ENCODE measurements around the gene CDH13. TPM values are rescaled to one million over a fixed set of nuclear protein-coding genes. Genes with fewer than 3 reads are reported as not detected.
A peak's percentile ranks its signal among the peaks of the same experiment; 100 is the strongest.

The CDH13 gene
- total RNA-seq, 4 donors from 2014 or later = 2.0 to 6.6 (median 4.1) TPM; not detected in 1

DNA sequence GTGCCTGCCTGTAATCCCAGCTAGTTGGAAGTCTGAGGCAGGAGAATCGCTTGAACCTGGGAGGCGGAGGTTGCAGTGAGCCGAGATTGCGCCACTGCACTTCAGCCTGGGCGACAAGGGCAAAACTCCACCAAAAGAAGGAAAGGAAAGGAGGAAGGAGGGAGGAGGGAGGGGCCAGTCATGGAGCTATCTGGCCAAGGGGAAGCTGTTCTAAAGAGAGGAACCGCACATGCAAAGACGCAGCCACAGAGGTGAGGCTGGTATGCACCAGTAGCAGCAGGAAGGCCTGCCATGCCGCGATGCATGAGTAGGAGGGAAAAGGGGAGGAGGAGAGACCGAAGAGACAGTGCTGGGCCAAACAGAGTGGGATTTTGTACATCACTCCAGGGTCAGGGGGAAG is 1216.9 kb downstream of the CDH13 start:
- no peak for TF ChIP-seq POLR2A (IDR thresholded peaks at IDR 0.05)
- TF ChIP-seq, protein P1, sequence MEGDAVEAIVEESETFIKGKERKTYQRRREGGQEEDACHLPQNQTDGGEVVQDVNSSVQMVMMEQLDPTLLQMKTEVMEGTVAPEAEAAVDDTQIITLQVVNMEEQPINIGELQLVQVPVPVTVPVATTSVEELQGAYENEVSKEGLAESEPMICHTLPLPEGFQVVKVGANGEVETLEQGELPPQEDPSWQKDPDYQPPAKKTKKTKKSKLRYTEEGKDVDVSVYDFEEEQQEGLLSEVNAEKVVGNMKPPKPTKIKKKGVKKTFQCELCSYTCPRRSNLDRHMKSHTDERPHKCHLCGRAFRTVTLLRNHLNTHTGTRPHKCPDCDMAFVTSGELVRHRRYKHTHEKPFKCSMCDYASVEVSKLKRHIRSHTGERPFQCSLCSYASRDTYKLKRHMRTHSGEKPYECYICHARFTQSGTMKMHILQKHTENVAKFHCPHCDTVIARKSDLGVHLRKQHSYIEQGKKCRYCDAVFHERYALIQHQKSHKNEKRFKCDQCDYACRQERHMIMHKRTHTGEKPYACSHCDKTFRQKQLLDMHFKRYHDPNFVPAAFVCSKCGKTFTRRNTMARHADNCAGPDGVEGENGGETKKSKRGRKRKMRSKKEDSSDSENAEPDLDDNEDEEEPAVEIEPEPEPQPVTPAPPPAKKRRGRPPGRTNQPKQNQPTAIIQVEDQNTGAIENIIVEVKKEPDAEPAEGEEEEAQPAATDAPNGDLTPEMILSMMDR (IDR thresholded peaks at IDR 0.05) = no peak
- no peaks in the 10 kb centered on the region for H3K36me3 ChIP-seq
- no peaks in the 10 kb centered on the region for H3K27me3 ChIP-seq
- DNase-seq = peak in 2 of 3 donors; percentile 66 to 71
- no peaks in the 10 kb centered on the region for H3K9me3 ChIP-seq
- H3K4me3 ChIP-seq = no peak overlapping the region
- H3K4me1 ChIP-seq = no peaks in the 10 kb centered on the region
- H3K27ac ChIP-seq = peak overlapping the region in 1 of 4 donors; percentile 38

DNA sequence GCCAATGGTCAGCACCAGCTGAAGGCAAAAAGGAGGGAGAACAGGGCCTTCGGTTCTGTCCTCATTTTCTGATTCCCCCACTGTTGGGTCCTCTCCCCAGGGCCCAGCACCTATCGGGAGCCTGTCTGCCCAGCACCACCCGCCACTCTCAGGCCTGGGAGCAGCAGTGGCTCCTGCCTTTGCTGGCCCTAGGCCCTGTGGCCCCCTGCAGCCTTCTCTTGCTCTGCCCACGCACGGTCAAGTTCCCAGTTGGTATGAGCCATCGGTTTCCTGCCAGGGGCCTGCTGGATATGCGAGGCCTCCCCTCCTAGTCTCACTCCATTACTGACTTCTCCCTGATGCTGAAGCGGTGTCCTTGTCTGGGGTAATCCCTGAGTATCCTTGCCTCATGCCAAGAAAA is 1218.5 kb downstream of the CDH13 start:
- no peaks in the 10 kb centered on the region for H3K9me3 ChIP-seq
- no peaks in the 10 kb centered on the region for H3K4me1 ChIP-seq
- DNase-seq = no peak
- H3K4me3 ChIP-seq = no peak overlapping the region
- TF ChIP-seq POLR2A (IDR thresholded peaks at IDR 0.05) = no peak
- TF ChIP-seq, protein P1 (IDR thresholded peaks at IDR 0.05) = no peak
- no peaks in the 10 kb centered on the region for H3K27me3 ChIP-seq
- no peaks in the 10 kb centered on the region for H3K36me3 ChIP-seq
- no peak overlapping the region for H3K27ac ChIP-seq

DNA sequence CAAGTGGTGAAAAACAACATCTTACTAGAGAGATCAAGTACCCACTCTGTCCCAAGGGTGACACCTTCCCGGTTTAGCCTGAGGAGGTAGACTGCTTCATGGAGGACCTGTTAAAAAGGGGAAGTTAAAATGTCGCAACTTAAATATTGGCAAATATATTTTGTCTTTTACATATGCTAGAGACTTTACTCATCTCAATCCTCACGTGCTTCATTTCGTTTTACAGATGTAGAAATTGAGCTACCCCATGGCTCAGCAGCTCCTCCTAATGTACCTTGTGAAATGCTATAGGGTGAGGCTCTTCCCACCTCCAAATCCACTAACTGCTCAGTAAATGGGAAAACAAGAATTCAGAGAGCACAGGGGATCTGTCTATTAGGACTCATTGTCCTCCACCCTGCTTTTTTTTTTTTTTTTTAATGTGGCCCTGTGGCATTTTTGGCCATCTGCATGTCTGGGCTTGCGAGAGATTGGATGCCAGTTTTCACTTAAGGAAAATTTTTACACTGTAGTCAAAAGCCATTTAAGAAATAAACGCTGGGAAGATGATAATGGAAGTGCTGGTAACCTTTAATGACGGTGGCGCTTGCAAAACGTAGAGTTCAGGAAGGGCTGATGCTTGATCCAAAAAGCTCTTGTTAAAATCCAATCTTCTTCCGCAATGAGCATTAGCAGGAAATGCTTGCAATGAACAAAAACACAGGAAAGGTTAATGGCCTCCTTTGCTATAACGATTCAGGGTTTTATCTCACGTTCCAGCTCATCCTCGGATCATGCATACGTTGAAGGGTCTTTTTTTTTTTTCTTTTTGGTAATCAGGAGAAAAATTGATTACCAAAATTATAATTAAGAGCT is 1220.8 kb downstream of the CDH13 start:
- H3K9me3 ChIP-seq = no peaks in the 10 kb centered on the region
- no peak overlapping the region for H3K27ac ChIP-seq
- DNase-seq = no peak
- TF ChIP-seq POLR2A (IDR thresholded peaks at IDR 0.05) = no peak
- TF ChIP-seq, protein P1 (IDR thresholded peaks at IDR 0.05) = no peak
- no peak overlapping the region for H3K4me3 ChIP-seq
- H3K27me3 ChIP-seq = no peaks in the 10 kb centered on the region
- no peaks in the 10 kb centered on the region for H3K4me1 ChIP-seq
- no peaks in the 10 kb centered on the region for H3K36me3 ChIP-seq

DNA sequence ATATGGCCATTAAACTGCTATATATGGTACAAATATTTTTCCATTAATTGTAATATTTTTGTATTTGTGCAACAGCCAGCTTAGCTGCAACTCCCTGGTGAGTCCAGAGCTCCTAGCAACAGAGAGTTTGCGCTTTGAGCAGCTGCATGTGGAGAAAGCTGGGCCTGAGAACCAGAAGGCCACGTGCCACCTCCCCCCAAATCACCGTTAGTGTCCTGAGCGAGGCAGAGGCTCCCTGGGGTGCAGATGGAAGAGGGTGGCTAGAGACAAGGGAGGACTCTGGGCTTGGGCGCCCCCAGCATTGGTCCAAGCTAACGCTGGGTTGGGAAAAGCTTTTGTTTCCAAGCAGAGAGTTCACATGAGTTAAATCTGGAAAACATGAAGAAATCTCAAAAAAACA is 1222.7 kb downstream of the CDH13 start:
- no peak overlapping the region for H3K27ac ChIP-seq
- no peaks in the 10 kb centered on the region for H3K27me3 ChIP-seq
- no peaks in the 10 kb centered on the region for H3K4me1 ChIP-seq
- no peak for DNase-seq
- H3K36me3 ChIP-seq = no peaks in the 10 kb centered on the region
- TF ChIP-seq, protein P1 (IDR thresholded peaks at IDR 0.05) = no peak
- TF ChIP-seq POLR2A (IDR thresholded peaks at IDR 0.05) = no peak
- no peaks in the 10 kb centered on the region for H3K9me3 ChIP-seq
- H3K4me3 ChIP-seq = no peak overlapping the region

Small RNA genes lying within 50 kb of the gene (small RNA-seq; reads per million reads assigned to genes)
- gene AC099506.2 (0 reads per million in 2 donors), gene MIR3182 (0 to 0.13 reads per million in 2 donors), gene MIR8058 (0 reads per million in 2 donors)

All from Peyer's patch (tissue), 4 donors.